Skin epidermis (tissue), 12 donors: ENCODE data around the gene GOLGA8F.
"Not testable (repeated sequence)": the region's sequence is repeated elsewhere in the genome, so short reads cannot be mapped to it uniquely, and the experiment has no call there.

Experiments used
- H3K27ac ChIP-seq, 21 experiments: fragments of 200-600 bp; sonication (generic) in 11 of 21; one replicate each; pipeline ENCODE4 v1.5.0; 2020; ENCODE audit warnings: mild to moderate bottlenecking in 3 of 21, inconsistent platforms in 2 of 21, moderate library complexity in 2 of 21
- H3K4me3 ChIP-seq, 7 experiments: fragments of 200-600 bp; sonication (generic) in 2 of 7; one replicate each; pipeline ENCODE4 v1.5.0; 2020; ENCODE audit warnings: inconsistent platforms in 2 of 7, mild to moderate bottlenecking in 2 of 7, moderate library complexity in 1 of 7

Gene GOLGA8F

GRCh38 chr15:28378364-28378763 lies at the start of gene GOLGA8F:
Gene GOLGA8F (plus strand): TSS chr15:28378664. CDS start chr15:28378762, 98 bp downstream.
- not testable (repeated sequence) for H3K27ac ChIP-seq, H3K4me3 ChIP-seq

- H3K4me3 ChIP-seq, H3K27ac ChIP-seq: not testable (repeated sequence)
Measured at GRCh38 chr15:28357984-28358383, 20.5 kb upstream of the GOLGA8F start, which contains the start of gene GOLGA6L24. Gene GOLGA6L24 (minus strand): TSS chr15:28358084. CDS start chr15:28358023, 61 bp downstream.

- H3K27ac ChIP-seq, H3K4me3 ChIP-seq: not testable (repeated sequence)
Measured at GRCh38 chr15:28365502-28365901, 13.0 kb upstream of the GOLGA8F start.

- H3K27ac ChIP-seq, H3K4me3 ChIP-seq: not testable (repeated sequence)
Measured at GRCh38 chr15:28380053-28380452, 1.6 kb downstream of the GOLGA8F start.

- not testable (repeated sequence) for H3K4me3 ChIP-seq, H3K27ac ChIP-seq
Measured at GRCh38 chr15:28396022-28396421, 17.6 kb downstream of the GOLGA8F start.

- not testable (repeated sequence) for H3K27ac ChIP-seq, H3K4me3 ChIP-seq
Measured at GRCh38 chr15:28402774-28403435, 24.4 kb downstream of the GOLGA8F start.

GRCh38 chr15:28420470-28420869 lies 42.0 kb downstream of the GOLGA8F start:
- not testable (repeated sequence) for H3K4me3 ChIP-seq, H3K27ac ChIP-seq

- not testable (repeated sequence) for H3K4me3 ChIP-seq, H3K27ac ChIP-seq
Measured at GRCh38 chr15:28435594-28435993, 57.1 kb downstream of the GOLGA8F start.
